Right cardiac atrium (tissue), 5 donors: ENCODE data around the gene MATR3. TPM values are rescaled to one million over a fixed set of nuclear protein-coding genes. Genes with fewer than 3 reads are reported as not detected.
"Not testable (repeated sequence)": the region's sequence is repeated elsewhere in the genome, so short reads cannot be mapped to it uniquely, and the experiment has no call there.

ENCODE experiments used
- ATAC-seq, 2 donors: fragments of 200-7000 bp; cut with Tn5 transposase; one replicate each; pipeline versions ENCODE4 v1.8.0 to v1.9.1; 2020; ENCODE audit warnings: moderate library complexity in 2 of 2, mild to moderate bottlenecking in 1 of 2
- DNase-seq, 3 donors: peaks; one replicate each; pipeline ENCODE4 v3.0.0-alpha.2; 2020
- H3K27ac ChIP-seq: one replicate; pipeline ENCODE4 v1.5.1; 2013; ENCODE audit warnings: mild to moderate bottlenecking, low read length, control low read depth, moderate library complexity
- H3K27me3 ChIP-seq: one replicate; pipeline ENCODE4 v1.6.1; 2013; ENCODE audit not compliant: control insufficient read depth, insufficient read depth
- H3K4me1 ChIP-seq: one replicate; pipeline ENCODE4 v1.6.1; 2013; ENCODE audit warnings: low read length; ENCODE audit not compliant: control insufficient read depth, insufficient read depth
- H3K4me3 ChIP-seq: one replicate; pipeline ENCODE4 v1.5.1; 2013; ENCODE audit warnings: low read length, control low read depth
- H3K9me3 ChIP-seq: one replicate; pipeline ENCODE4 v1.6.1; 2013; ENCODE audit warnings: low read length; ENCODE audit not compliant: control insufficient read depth
- WGBS: extraction: QIAGEN DNeasy Blood & Tissue Kit; methylation state at CpG from one replicate; pipeline ENCODE4 v1.1.7; 2013; 5-methylcytosine and 5-hydroxymethylcytosine counted together
- intact Hi-C, 4 donors: fragments of 100-400 bp; cut with DNase I; formaldehyde crosslinking; loops; one replicate each; pipeline versions ENCODE4 v1.11.0 to v1.14.0; 2022 to 2023
- polyA plus RNA-seq: library from polyadenylated mRNA; stranded (reverse); fragments of 200-250 nt; gene quantifications from one replicate; pipeline ENCODE4 v1.2.3, GENCODE V29; 2013
- total RNA-seq, 4 donors: library from RNA; stranded (reverse); fragmentation: NEBNext Ultra II Directional; extraction: Animal tissue kit (Norgen Biotek cat#: 25700); gene quantifications; one replicate each; pipeline ENCODE4 v1.2.1, GENCODE V29; 2021
- donor health status: healthy with polysubstance abuse.
- donor health status: DM: no; HTN: yes; CAD: no.
- donor health status: DM: no; HTN: no; CAD: no.
- donor health status: DM: no; HTN: yes; CAD: no; lungs with severe emphysema.
- donor health status: DM: yes; HTN: yes; CAD: no.

The MATR3 gene
- total and polyA plus RNA-seq, 5 donors = 144 to 162 (median 149) TPM

DNA sequence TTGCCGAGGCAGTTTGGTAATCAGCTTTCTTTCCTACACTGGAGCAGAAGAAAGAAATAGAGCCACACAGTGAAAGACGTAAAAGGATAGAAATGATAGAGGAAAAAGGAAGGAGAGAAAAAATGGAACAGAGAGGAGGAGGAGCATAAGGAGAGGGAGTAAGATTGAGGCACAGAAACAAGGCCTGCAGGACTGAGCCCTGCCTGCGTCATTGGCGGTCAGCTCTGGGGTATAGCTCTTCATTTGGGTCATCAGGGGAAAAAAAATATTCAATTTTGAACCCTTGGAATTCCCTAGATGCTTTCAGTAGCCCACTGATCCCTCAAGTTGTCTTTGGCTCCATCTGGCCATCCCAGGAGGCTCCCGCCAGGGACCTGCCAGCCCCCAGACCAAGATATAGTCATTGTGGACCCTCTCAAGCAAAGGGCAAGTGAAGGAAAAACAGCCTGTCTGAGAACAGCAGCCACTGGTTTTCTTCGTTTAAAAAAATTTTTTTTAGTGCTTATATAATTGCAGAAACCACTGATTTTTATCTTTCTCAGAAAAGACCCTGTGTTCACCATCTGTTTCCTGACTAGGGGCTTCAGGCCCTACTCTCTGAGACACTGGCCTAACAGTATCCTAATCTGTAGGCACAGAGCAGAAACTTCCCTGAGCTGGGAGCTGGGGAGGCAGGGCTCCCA lies 31.3 kb upstream of the MATR3 start:
- H3K27me3 ChIP-seq = no peaks in the 10 kb centered on the region
- intact Hi-C loops = loop anchor here (2.0 to 10.0 kb wide), 5 partner anchors 167 to 677 kb away; no protein-coding TSS in a partner anchor
- no peak overlapping the region for H3K4me3 ChIP-seq
- H3K9me3 ChIP-seq = no peaks in the 10 kb centered on the region
- no peak for DNase-seq
- H3K4me1 ChIP-seq = no peaks in the 10 kb centered on the region
- 55% methylated on average over 6 of the region's 6 CpGs for WGBS
- peak in 1 of 2 donors; percentile 6 for ATAC-seq
- no peak overlapping the region for H3K27ac ChIP-seq

DNA sequence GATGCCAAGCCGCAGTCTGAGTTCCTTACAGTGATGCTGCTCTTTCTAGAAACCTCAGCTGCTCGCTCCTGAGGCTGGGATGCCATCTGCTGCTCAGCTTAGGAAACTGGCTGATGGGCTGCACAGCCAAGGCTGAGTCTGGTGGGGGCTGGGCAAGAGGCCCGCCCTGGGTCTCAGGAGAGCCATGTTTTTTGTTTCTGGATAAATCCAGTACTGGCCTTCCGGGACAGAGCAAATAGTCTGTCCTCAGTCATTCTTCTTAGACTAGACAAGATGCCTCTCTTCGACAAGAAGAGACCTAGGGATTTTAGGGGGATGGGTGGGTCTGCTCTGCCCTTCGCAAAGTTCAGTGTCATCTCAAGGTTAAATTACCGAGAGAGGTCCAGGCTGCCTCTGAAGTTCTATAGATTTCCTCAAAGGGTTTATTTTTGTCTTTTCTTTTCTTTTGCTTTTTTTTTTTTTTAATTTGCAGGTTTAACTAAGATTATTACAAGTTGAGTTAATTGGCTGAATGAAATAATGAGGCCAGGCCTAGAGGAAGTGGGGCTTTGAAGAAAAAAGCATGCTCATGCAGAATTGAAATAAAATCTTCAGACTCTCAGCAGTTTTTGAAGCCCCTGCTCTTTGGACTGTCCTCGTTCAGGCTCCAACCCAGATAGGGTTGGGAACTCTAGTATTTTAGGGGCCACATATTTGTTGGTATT lies 30.6 kb upstream of the MATR3 start:
- H3K27ac ChIP-seq = no peak overlapping the region
- intact Hi-C loops = loop anchor here (2.0 to 10.0 kb wide), 5 partner anchors 168 to 678 kb away; no protein-coding TSS in a partner anchor
- H3K9me3 ChIP-seq = no peaks in the 10 kb centered on the region
- peak; percentile 99 for ATAC-seq
- peak; percentile 90 to 95 (median 95) for DNase-seq
- WGBS = 32% methylated on average over 8 of the region's 8 CpGs
- H3K4me3 ChIP-seq = no peak overlapping the region
- peaks cover 1% of the 10 kb centered on the region for H3K4me1 ChIP-seq
- H3K27me3 ChIP-seq = no peaks in the 10 kb centered on the region

DNA sequence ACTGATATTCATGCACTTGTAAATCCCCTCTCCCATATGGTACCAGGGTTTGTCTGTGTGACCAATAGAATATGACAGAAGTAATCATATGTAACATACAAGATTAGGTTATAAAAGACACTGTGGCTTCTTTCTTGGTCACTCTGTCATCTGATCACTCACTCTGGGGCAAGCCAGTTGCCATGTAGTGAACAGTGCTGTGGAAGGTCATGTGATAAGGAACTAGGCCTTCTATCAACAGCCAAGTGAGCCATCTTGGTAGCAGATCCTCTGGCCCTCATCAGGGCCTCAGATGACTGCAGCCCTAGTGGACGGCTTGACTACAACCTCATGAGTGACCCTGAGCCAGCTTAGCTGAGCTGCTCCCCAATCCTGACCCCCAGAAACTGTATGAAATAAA lies 30.0 kb upstream of the MATR3 start:
- Histone ChIP-seq H3K27ac (no peak overlapping the region), H3K4me1 (peaks cover 2% of the 10 kb centered on the region), H3K4me3 (no peak overlapping the region), H3K9me3 (no peaks in the 10 kb centered on the region), H3K27me3 (no peaks in the 10 kb centered on the region)
- intact Hi-C loops = loop anchor here (2.0 to 10.0 kb wide), 5 partner anchors 169 to 679 kb away; no protein-coding TSS in a partner anchor
- ATAC-seq (no peak), DNase-seq (no peak)
- WGBS = 89% methylated on average over 1 of the region's 1 CpG

DNA sequence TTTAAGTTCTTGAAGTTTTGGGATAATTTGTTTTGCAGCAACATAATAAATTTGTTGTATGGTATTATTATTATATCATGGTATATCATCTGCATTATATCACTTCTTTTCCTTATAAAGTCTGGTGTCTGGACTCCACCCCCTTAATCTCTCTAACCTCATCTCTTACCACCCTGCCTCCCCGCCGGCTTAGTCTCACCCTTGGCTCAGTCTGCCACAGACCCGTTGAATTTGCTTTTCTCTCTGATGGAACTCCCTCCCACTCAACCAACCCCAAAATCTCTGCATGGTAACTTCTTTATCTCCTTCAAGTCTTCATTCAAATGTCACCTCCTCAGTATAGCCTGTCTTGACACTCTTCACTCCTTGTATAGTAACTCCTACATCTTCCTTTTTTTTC lies 29.6 kb upstream of the MATR3 start:
- DNase-seq = no peak
- Histone ChIP-seq H3K9me3 (no peaks in the 10 kb centered on the region), H3K4me1 (peaks cover 2% of the 10 kb centered on the region), H3K27ac (no peak overlapping the region), H3K27me3 (no peaks in the 10 kb centered on the region), H3K4me3 (no peak overlapping the region)
- 87% methylated on average over 3 of the region's 3 CpGs for WGBS
- intact Hi-C loops = loop anchor here (2.0 to 10.0 kb wide), 5 partner anchors 169 to 679 kb away; no protein-coding TSS in a partner anchor
- no peak for ATAC-seq

DNA sequence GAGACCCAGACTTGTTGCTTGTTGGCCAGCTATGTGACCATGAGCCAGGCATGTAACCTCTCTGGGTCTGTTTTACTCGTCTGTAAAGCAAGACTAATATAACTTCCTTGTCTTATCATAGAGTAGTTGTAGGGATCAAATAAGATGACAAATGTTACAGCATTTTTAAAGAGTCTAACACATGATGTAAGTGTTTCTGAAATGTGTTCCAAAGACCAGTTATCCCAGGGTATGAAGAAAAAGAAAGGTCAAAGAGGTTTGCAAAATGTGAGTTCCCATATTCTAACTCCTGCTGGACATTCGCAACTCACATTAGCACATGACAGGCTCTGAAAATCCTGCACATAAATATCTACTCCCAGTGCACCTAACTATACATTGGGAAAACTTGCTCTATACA lies 28.5 kb upstream of the MATR3 start:
- no peak for ATAC-seq
- no peaks in the 10 kb centered on the region for H3K9me3 ChIP-seq
- H3K4me1 ChIP-seq = peaks cover 2% of the 10 kb centered on the region
- no peak overlapping the region for H3K4me3 ChIP-seq
- DNase-seq = no peak
- no peaks in the 10 kb centered on the region for H3K27me3 ChIP-seq
- intact Hi-C loops = loop anchor here in 3 of 4 donors (10.0 kb wide), 2 partner anchors 170 to 680 kb away; no protein-coding TSS in a partner anchor
- H3K27ac ChIP-seq = no peak overlapping the region
- WGBS = 52% methylated on average over 2 of the region's 2 CpGs

DNA sequence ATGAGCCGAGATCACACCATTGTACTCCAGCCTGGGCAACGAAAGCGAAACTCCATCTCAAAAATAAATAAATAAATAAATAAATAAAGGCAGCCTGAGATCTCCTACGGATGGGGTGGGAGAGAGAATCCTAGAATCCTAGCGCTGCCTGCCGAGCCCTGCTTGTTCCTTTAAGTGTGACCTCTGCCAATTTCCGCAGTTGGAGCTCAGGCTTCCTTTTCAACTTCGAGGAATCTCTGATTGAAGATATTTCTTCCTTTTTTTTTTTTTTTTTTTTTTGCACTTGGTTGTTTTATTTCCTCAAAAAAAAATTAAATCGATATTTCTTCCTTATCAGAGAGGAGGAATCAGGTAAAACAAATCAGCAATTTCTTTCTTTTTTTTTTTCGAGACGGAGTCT lies 27.3 kb upstream of the MATR3 start:
- H3K4me1 ChIP-seq = peaks cover 2% of the 10 kb centered on the region
- intact Hi-C loops = loop anchor here in 3 of 4 donors (10.0 kb wide), 2 partner anchors 171 to 681 kb away; no protein-coding TSS in a partner anchor
- no peaks in the 10 kb centered on the region for H3K9me3 ChIP-seq
- no peak for DNase-seq
- ATAC-seq = no peak
- no peaks in the 10 kb centered on the region for H3K27me3 ChIP-seq
- H3K27ac ChIP-seq = no peak overlapping the region
- no peak overlapping the region for H3K4me3 ChIP-seq
- WGBS = 68% methylated on average over 11 of the region's 11 CpGs

DNA sequence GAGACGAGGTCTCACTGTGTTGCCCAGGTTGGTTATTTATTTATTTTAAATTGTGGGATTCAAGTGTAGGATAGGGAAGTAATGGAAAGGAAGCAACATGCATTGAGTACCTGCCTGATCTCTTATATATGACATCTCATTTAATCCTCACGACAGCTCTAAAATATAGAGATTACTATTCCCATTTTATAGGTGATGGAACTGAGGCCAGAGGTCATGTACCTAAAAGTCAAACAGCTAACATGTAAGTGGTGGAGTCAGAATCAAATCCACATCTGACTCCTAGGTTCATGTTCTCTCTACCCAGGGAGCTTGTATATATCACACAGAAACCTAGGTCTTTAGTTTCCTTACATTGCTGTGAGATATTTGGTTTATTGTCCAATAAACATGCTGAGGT lies 26.1 kb upstream of the MATR3 start:
- H3K4me3 ChIP-seq = no peak overlapping the region
- DNase-seq = no peak
- H3K4me1 ChIP-seq = peaks cover 2% of the 10 kb centered on the region
- H3K27me3 ChIP-seq = no peaks in the 10 kb centered on the region
- 90% methylated on average over 2 of the region's 2 CpGs for WGBS
- intact Hi-C loops = loop anchor here in 3 of 4 donors (10.0 kb wide), 2 partner anchors 173 to 683 kb away; no protein-coding TSS in a partner anchor
- no peaks in the 10 kb centered on the region for H3K9me3 ChIP-seq
- H3K27ac ChIP-seq = no peak overlapping the region
- no peak for ATAC-seq

DNA sequence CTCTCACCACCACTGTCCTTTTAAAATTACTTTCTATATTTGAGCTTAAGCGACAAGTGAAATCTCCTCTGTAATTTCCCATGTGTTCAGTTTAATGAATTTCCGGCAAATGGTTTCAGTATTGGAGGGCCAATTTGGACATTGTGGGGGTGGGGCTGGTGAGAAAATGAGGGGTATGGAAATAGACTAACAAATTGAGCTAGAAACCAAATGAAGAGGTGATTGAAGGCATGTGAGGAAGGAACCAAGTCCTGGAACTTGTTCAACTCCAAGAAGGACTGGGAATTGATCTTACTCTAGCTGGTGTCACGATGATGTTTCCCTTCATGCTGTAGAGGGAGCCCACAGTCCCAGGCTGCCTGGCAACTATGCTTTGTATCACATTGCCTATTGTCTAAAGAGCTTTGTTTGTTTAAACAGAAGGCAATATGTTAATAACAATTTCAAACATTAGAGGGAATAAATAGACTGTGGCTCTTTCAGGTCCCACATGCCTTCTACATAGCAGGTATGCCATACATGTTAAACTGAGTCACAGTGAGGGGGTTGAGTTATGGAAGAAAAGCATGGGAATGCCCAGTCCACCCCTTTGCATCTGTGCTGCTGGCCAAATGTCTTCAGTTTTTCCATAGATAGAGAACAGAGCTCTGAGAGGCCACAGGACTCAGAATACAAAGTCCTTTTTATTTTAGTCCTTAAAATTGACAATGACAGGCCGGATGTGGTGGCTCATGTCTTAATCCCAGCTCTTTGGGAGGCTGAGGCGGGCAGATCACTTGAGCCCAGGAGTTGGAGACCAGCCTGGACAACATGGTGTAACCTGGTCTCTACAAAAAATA lies 25.0 kb upstream of the MATR3 start:
- Histone ChIP-seq H3K27me3 (no peaks in the 10 kb centered on the region), H3K27ac (peak overlapping the region; percentile 94), H3K9me3 (no peaks in the 10 kb centered on the region), H3K4me1 (peaks cover 2% of the 10 kb centered on the region), H3K4me3 (no peak overlapping the region)
- intact Hi-C loops = loop anchor here in 3 of 4 donors (10.0 kb wide), 2 partner anchors 174 to 684 kb away; no protein-coding TSS in a partner anchor
- DNase-seq (no peak), ATAC-seq (no peak)
- WGBS = 52% methylated on average over 5 of the region's 5 CpGs

DNA sequence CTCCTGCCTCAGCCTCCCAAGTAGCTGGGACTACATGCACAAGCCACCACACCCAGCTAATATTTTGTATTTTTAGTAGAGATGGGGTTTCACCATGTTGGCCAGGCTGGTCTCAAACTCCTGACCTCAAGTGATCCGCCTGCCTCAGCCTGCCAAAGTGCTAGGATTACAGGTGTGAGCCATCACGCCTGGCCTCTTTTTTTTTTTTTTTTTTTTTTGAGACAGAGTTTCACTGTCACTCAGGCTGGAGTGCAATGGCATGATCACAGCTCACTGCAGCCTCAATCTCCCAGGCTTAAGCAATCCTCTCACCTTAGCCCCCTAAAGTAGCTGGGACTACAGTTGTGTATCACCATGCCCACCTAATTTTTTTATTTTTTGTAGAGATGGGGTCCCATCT lies 22.8 kb upstream of the MATR3 start:
- intact Hi-C loops, H3K4me1 ChIP-seq, H3K27me3 ChIP-seq, DNase-seq, H3K4me3 ChIP-seq, H3K27ac ChIP-seq, H3K9me3 ChIP-seq, ATAC-seq: not testable (repeated sequence)
- 88% methylated on average over 2 of the region's 2 CpGs for WGBS

DNA sequence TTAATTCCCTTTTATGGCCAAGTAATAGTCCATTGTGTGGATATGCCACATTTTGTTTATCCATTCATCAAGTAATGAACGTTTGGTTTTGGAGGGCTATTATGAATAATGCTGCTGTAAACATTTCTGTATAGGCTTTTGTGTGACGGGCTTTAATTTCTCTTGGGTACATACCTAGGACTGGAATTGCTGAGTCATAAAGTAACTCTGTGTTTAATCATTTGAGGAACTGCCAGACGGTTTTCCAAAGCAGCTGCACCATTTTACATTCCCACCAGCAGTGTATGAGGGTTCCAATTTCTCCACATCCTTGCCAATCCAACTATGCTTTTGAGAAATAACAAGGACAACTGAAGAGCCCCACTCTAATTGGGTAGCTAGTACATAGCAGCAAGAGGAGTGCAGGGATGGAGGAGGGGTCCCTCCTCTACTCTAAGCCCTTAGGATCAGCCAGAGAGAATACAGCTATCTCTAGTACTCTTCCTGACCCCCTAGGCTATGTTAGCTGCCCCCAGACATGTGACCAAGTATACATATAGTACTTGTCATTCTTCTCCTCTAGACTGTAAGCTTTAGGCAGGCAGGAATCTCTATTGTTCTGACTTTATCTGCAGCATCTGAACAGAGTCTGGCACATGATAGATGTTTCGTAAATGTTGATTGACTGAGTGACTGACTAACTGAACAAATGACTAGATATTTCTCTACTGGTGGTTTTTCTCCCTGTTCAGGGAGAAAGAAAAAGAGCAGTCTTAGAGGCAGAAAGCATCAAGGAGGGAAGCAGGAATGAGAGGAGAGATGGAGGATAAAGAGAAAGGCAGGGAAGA lies 22.1 kb upstream of the MATR3 start:
- DNase-seq = no peak
- Histone ChIP-seq H3K27ac (no peak overlapping the region), H3K27me3 (no peaks in the 10 kb centered on the region), H3K4me1 (peaks cover 6% of the 10 kb centered on the region), H3K9me3 (no peaks in the 10 kb centered on the region), H3K4me3 (no peak overlapping the region)
- 59% methylated on average over 4 of the region's 4 CpGs for WGBS
- intact Hi-C loops = no loop called here
- ATAC-seq = no peak
